HCT116 (cell line): ENCODE results near the gene CYB5B. TPM values are rescaled to one million over a fixed set of nuclear protein-coding genes. Genes with fewer than 3 reads are reported as not detected.

ENCODE experiments used
- ATAC-seq: fragments of 200-7000 bp; cut with Tn5 transposase; 2 replicates; pipeline ENCODE4 v1.9.1; 2020; ENCODE audit warnings: mild to moderate bottlenecking, moderate library complexity
- BruUV-seq: library from RNA; stranded (reverse); fragments of 400-500 nt; replicated peaks from 2 replicates; lab custom pipeline; 2021; lab: Mats Ljungman, UMichigan
- CTCF ChIA-PET: fragments of 300-600 bp; sonication (Branson Sonifier 250); formaldehyde crosslinking; loops from one replicate; lab custom pipeline; 2021; ENCODE audit warnings: antibody characterized with exemption; lab: Charles Lee
- POLR2A ChIA-PET: fragments of 300-600, 350-600 bp; sonication (Branson Sonifier 250); formaldehyde crosslinking; loops from one replicate; lab custom pipeline; 2021; ENCODE audit warnings: antibody characterized with exemption; lab: Charles Lee
- RAD21 ChIA-PET, 2 experiments: fragments of 300-600 bp; sonication (Branson Sonifier 250); formaldehyde crosslinking; loops; one replicate each; lab custom pipeline; 2023; ENCODE audit warnings: low total read pairs in 2 of 2; ENCODE audit not compliant: uncharacterized antibody in 2 of 2, unreplicated experiment in 2 of 2, low non-redundant PET in 1 of 2; lab: Charles Lee
- DNase-seq: peaks from one replicate; pipeline ENCODE4 v3.0.0-alpha.2; 2010; ENCODE audit warnings: low read depth, low spot score
- H2AFZ ChIP-seq: fragments of 200-600 bp; shearing (Covaris generic), sonication (generic); 2 replicates; pipeline ENCODE4 v1.6.1; 2017; ENCODE audit warnings: low read depth, mixed run types, mixed read lengths, antibody characterized with exemption, low read length; ENCODE audit not compliant: poor library complexity, severe bottlenecking
- H3K27ac ChIP-seq: 2 replicates; pipeline ENCODE4 v1.5.1; 2012; ENCODE audit warnings: low read depth, low read length
- H3K27me3 ChIP-seq: fragments of 200-600 bp; sonication (generic); 2 replicates; pipeline ENCODE4 v1.6.1; 2016; ENCODE audit warnings: mixed run types, low read length, mixed read lengths; ENCODE audit not compliant: insufficient read depth
- H3K36me3 ChIP-seq, 2 experiments: fragments of 200-500 bp in 1 of 2; fragments of 200-600 bp in 1 of 2; sonication (Bioruptor generic) in 1 of 2; sonication (generic) in 1 of 2; 2 replicates each; pipeline versions ENCODE4 v1.5.1 to v1.6.1; 2014 to 2016; ENCODE audit warnings: low read length in 2 of 2, inconsistent platforms in 1 of 2, mixed read lengths in 1 of 2, mixed run types in 1 of 2; ENCODE audit not compliant: insufficient read depth in 2 of 2, control insufficient read depth in 1 of 2
- H3K4me1 ChIP-seq, 2 experiments: fragments of 200-600 bp in 1 of 2; sonication (generic) in 1 of 2; 2 replicates each; pipeline versions ENCODE4 v1.5.1 to v1.6.1; 2012 to 2017; ENCODE audit warnings: low read length in 2 of 2, inconsistent platforms in 1 of 2, mild to moderate bottlenecking in 1 of 2, mixed read lengths in 1 of 2, mixed run types in 1 of 2, moderate library complexity in 1 of 2; ENCODE audit not compliant: insufficient read depth in 2 of 2, control insufficient read depth in 1 of 2
- H3K4me2 ChIP-seq: fragments of 200-600 bp; sonication (generic); 2 replicates; pipeline ENCODE4 v1.6.1; 2017; ENCODE audit warnings: mixed run types, low read length, mixed read lengths
- H3K4me3 ChIP-seq, 2 experiments: fragments of 200-600 bp in 1 of 2; sonication (generic) in 1 of 2; replicated peaks in 1 of 2; 2 replicates each; pipeline ENCODE4 v1.5.1; 2011 to 2016; ENCODE audit warnings: low read length in 2 of 2, control low read depth in 1 of 2, low read depth in 1 of 2, mild to moderate bottlenecking in 1 of 2, mixed read lengths in 1 of 2, mixed run types in 1 of 2
- H3K79me2 ChIP-seq: fragments of 200-600 bp; sonication (generic); 2 replicates; pipeline ENCODE4 v1.6.1; 2017; ENCODE audit warnings: mild to moderate bottlenecking, mixed run types, low read length, moderate library complexity, mixed read lengths; ENCODE audit not compliant: insufficient read depth
- H3K9ac ChIP-seq: fragments of 200-600 bp; sonication (generic); 2 replicates; pipeline ENCODE4 v1.6.1; 2016; ENCODE audit warnings: low read length, mixed read lengths
- H3K9me2 ChIP-seq: fragments of 200-600 bp; sonication (generic), shearing (Covaris generic); 2 replicates; pipeline ENCODE4 v1.6.1; 2017; ENCODE audit warnings: mixed run types, mild to moderate bottlenecking, moderate library complexity; ENCODE audit not compliant: insufficient read depth
- H3K9me3 ChIP-seq, 2 experiments: fragments of 200-500 bp in 1 of 2; fragments of 200-600 bp in 1 of 2; sonication (Bioruptor generic) in 1 of 2; sonication (generic) in 1 of 2; 2 replicates each; pipeline ENCODE4 v1.6.1; 2014 to 2017; ENCODE audit warnings: low read length in 2 of 2, mixed read lengths in 2 of 2, inconsistent platforms in 1 of 2, low read depth in 1 of 2, mild to moderate bottlenecking in 1 of 2, mixed run types in 1 of 2, moderate library complexity in 1 of 2; ENCODE audit not compliant: control insufficient read depth in 1 of 2, insufficient read depth in 1 of 2
- H4K20me1 ChIP-seq: fragments of 200-600 bp; sonication (generic), shearing (Covaris generic); 2 replicates; pipeline ENCODE4 v1.6.1; 2017; ENCODE audit warnings: mixed run types, mild to moderate bottlenecking, moderate library complexity; ENCODE audit not compliant: insufficient read depth
- CEBPB ChIP-seq: IDR thresholded peaks from 2 replicates; pipeline ENCODE4 v1.6.1; 2012; ENCODE audit warnings: low read depth
- CTCF ChIP-seq, 3 experiments: fragments of 200-600 bp in 1 of 3; sonication (generic) in 1 of 3; IDR thresholded peaks in 2 of 3; conservative IDR thresholded peaks in 1 of 3; 2 replicates each; pipeline ENCODE4 v1.5.1; 2012 to 2017; ENCODE audit warnings: low read depth in 2 of 3, low read length in 2 of 3, antibody characterized with exemption in 1 of 3, borderline replicate concordance in 1 of 3, control low read depth in 1 of 3, mild to moderate bottlenecking in 1 of 3, mixed read lengths in 1 of 3, mixed run types in 1 of 3, moderate library complexity in 1 of 3; ENCODE audit not compliant: insufficient read depth in 1 of 3
- EGR1 ChIP-seq: IDR thresholded peaks from 2 replicates; pipeline ENCODE4 v1.6.1; 2012; ENCODE audit warnings: low read depth
- EZH2 ChIP-seq: fragments of 200-600 bp; sonication (generic); IDR thresholded peaks from 2 replicates; pipeline ENCODE4 v1.6.1; 2017; ENCODE audit warnings: antibody characterized with exemption, mixed run types
- FOSL1 ChIP-seq: IDR thresholded peaks from 2 replicates; pipeline ENCODE4 v1.6.1; 2012; ENCODE audit warnings: low read depth
- MAX ChIP-seq: IDR thresholded peaks from 2 replicates; pipeline ENCODE4 v1.6.1; 2012
- POLR2A ChIP-seq: IDR thresholded peaks from 2 replicates; pipeline ENCODE4 v1.7.0; 2011; ENCODE audit warnings: borderline replicate concordance; ENCODE audit not compliant: insufficient read depth, insufficient read length; ENCODE audit errors: extremely low read depth
- POLR2AphosphoS5 ChIP-seq: IDR thresholded peaks from 2 replicates; pipeline ENCODE4 v1.6.1; 2011; ENCODE audit warnings: mild to moderate bottlenecking, low read depth, low read length, moderate library complexity
- RAD21 ChIP-seq: IDR thresholded peaks from 2 replicates; pipeline ENCODE4 v1.6.1; 2012; ENCODE audit warnings: low read depth, mild to moderate bottlenecking
- REST ChIP-seq: IDR thresholded peaks from 2 replicates; pipeline ENCODE4 v1.6.1; 2012; ENCODE audit warnings: low read depth
- SP1 ChIP-seq: IDR thresholded peaks from 2 replicates; pipeline ENCODE4 v1.6.1; 2012; ENCODE audit warnings: low read depth
- SRF ChIP-seq: IDR thresholded peaks from 2 replicates; pipeline ENCODE4 v1.6.1; 2012; ENCODE audit warnings: low read depth
- TCF7L2 ChIP-seq: IDR thresholded peaks from 2 replicates; pipeline ENCODE4 v1.7.0; 2011; ENCODE audit warnings: borderline replicate concordance, inconsistent platforms; ENCODE audit not compliant: insufficient read depth, insufficient read length; ENCODE audit errors: extremely low read depth
- YY1 ChIP-seq: IDR thresholded peaks from 2 replicates; pipeline ENCODE4 v1.6.1; 2011; ENCODE audit warnings: low read length, low read depth, moderate library complexity, mild to moderate bottlenecking; ENCODE audit not compliant: insufficient replicate concordance; ENCODE audit errors: extremely low read depth
- ZFX ChIP-seq: fragments of 450-650 bp; IDR thresholded peaks from 2 replicates; pipeline ENCODE4 v1.6.1; 2017
- intact Hi-C: fragments of 100-400 bp; cut with micrococcal nuclease; formaldehyde crosslinking; loops from 2 replicates; pipeline ENCODE4 v1.10.0; 2022
- total RNA-seq: library from RNA; stranded (reverse); gene quantifications from one replicate; pipeline ENCODE4 v1.2.1, GENCODE V29; 2021; ENCODE audit not compliant: unreplicated experiment

The CYB5B gene
- total RNA-seq, 1 experiment from 2014 or later = 689 TPM

GRCh38 chr16:69479775-69480174 is 55.4 kb downstream of the CYB5B start:
- Histone ChIP-seq H3K79me2 (no peaks in the 10 kb centered on the region; the same call in 1 of the 2 replicates), H3K27ac (peak overlapping the region; percentile 73), H3K36me3 (no peaks in the 10 kb centered on the region), H3K9ac (no peak overlapping the region), H3K27me3 (no peaks in the 10 kb centered on the region), H3K4me1 (peaks cover 74 to 79% of the 10 kb centered on the region in 2 experiments), H2AFZ (no peak overlapping the region), H3K9me3 (no peaks in the 10 kb centered on the region), H3K4me3 (no peak overlapping the region), H3K4me2 (no peak overlapping the region), H3K9me2 (no peaks in the 10 kb centered on the region), H4K20me1 (no peaks in the 10 kb centered on the region)
- no peak for ATAC-seq
- BruUV-seq = no TSS peak
- ChIA-PET CTCF (no interaction called here), RAD21 (no interaction called here), POLR2A (no interaction called here)
- DNase-seq = no peak
- intact Hi-C loops = loop anchor here (5.0 kb wide), 1 partner anchor 82 kb away; no protein-coding TSS in a partner anchor
- TF ChIP-seq YY1 (no peak), RAD21 (no peak), POLR2A (no peak), CEBPB (no peak), SRF (no peak)

GRCh38 chr16:69481901-69482341 is 57.5 kb downstream of the CYB5B start:
- Histone ChIP-seq H3K27me3 (no peaks in the 10 kb centered on the region), H4K20me1 (no peaks in the 10 kb centered on the region), H3K9me3 (no peaks in the 10 kb centered on the region), H3K27ac (peak overlapping the region; percentile 73), H3K9ac (peak overlapping the region; percentile 15; the same call in 1 of the 2 replicates), H3K9me2 (no peaks in the 10 kb centered on the region), H3K4me1 (peaks cover 75 to 77% of the 10 kb centered on the region in 2 experiments), H3K36me3 (no peaks in the 10 kb centered on the region), H3K4me3 (no peak overlapping the region), H3K4me2 (no peak overlapping the region), H3K79me2 (no peaks in the 10 kb centered on the region; the same call in 1 of the 2 replicates), H2AFZ (no peak overlapping the region)
- ChIA-PET RAD21 (interaction anchor here in 1 of 2 experiments (0.8 kb wide), 1 partner anchor 84 kb away, joined by 3 read pairs; no protein-coding TSS in a partner anchor), POLR2A (interaction anchor here (0.6 to 0.9 kb wide), 2 partner anchors 38 to 73 kb away, joined by 3 to 4 read pairs; no protein-coding TSS in a partner anchor), CTCF (no interaction called here)
- BruUV-seq = no TSS peak
- intact Hi-C loops = no loop called here
- peak; percentile 31 for ATAC-seq
- DNase-seq = no peak
- TF ChIP-seq POLR2AphosphoS5 (no peak), EGR1 (no peak), REST (no peak), CTCF (IDR thresholded peaks at IDR 0.05 in 2 of 3, conservative IDR thresholded peaks at IDR 0.05 in 1 of 3; ENCODE audit: borderline replicate concordance in 1 of 3, insufficient read depth in 1 of 3, low read depth in 2 of 3, low read length in 2 of 3) (no peak), EZH2 (no peak), SP1 (no peak), ZFX (no peak), FOSL1 (no peak), MAX (no peak), YY1 (no peak), TCF7L2 (no peak)
